HG03066 (cell line): Measurements from ENCODE around the gene EZH1.
A peak's percentile ranks its signal among the peaks of the same experiment; 100 is the strongest.

Experiments
- ATAC-seq: cut with Tn5 transposase; IDR thresholded peaks from one replicate; pipeline ENCODE4 v1.9.1; 2021; ENCODE audit warnings: low read depth; ENCODE audit not compliant: unreplicated experiment

EZH1 gene

DNA sequence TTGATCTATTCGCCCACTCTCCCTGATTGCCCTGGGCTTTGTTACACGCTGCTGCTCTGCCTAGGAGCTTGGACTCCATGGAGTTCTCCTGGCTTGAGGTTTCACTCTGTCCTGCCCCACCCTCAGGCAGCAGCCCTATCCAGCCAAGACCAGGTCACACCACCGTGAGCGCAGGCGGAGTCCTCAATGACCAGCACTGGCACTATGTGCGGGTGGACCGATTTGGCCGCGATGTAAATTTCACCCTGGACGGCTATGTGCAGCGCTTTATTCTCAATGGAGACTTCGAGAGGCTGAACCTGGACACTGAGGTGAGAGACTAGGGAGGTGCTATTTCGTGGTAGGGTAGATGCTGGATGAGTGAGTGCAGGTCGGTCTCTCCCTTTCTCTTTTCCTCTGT, 59.0 kb downstream of the EZH1 start:
- ATAC-seq: no peak

DNA sequence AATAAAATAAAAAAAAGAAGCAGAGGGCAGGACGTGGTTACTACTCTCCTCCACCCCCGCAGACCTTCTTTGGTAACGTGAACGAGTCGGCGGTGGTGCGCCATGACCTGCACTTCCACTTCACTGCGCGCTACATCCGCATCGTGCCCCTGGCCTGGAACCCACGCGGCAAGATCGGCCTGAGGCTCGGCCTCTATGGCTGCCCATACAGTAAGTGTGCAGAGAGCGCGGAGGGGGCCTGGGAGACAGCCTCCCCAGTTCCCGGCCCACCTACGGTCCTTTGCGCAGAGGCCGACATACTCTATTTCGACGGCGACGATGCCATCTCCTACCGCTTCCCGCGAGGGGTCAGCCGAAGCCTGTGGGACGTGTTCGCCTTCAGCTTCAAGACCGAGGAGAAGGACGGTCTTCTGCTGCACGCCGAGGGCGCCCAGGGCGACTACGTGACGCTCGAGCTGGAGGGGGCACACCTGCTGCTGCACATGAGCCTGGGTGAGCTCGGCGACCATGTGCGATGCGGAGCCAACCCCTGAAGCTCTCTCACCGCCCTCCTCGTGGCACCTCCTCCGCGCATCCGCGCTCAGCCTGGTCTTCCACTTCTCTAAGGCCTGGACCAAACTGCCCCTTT, 59.8 kb downstream of the EZH1 start:
- ATAC-seq: no peak

DNA sequence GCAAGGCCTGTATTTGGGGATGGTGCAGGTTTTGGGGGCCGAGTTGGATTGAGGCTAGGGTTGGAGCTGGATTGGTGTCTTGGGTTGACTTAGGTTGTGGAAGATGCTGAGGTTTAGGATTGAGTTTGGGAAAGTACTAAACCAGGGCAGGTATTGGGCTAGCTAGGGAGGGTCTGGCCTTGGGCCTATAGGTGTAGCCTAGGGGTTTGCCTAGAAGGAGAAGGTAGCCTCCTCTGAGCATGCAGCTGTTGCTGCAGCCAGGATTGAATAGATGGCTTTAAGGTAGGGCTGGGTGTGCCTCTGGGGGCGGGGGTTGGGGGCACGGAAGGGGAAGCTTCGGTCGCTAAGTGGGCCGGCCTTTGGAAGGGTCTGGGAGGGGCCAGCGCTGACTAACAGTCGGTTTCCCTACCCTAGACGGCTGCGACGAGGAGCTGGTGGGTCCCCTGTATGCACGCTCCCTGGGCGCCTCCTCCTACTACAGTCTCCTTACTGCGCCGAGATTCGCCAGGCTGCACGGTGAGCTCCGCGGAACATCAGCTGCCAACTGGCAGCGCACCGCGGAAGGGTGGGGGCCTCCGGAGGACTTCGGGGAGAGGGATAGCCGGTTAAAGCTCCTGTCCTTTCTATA, 61.3 kb downstream of the EZH1 start:
- ATAC-seq: no peak

GRCh38 chr17:42682722-42683403, 62.0 kb downstream of the EZH1 start:
- ATAC-seq: no peak

- ATAC-seq: no peak
These were observed 62.7 kb downstream of the EZH1 start, which contains the start of gene CNTNAP1 for GRCh38 chr17:42681976-42682721. TSS of gene CNTNAP1 (plus strand) at chr17:42682531. CDS start at chr17:42682830, 299 bp downstream.

GRCh38 chr17:42680331-42680808, 64.5 kb downstream of the EZH1 start:
- no peak for ATAC-seq

DNA sequence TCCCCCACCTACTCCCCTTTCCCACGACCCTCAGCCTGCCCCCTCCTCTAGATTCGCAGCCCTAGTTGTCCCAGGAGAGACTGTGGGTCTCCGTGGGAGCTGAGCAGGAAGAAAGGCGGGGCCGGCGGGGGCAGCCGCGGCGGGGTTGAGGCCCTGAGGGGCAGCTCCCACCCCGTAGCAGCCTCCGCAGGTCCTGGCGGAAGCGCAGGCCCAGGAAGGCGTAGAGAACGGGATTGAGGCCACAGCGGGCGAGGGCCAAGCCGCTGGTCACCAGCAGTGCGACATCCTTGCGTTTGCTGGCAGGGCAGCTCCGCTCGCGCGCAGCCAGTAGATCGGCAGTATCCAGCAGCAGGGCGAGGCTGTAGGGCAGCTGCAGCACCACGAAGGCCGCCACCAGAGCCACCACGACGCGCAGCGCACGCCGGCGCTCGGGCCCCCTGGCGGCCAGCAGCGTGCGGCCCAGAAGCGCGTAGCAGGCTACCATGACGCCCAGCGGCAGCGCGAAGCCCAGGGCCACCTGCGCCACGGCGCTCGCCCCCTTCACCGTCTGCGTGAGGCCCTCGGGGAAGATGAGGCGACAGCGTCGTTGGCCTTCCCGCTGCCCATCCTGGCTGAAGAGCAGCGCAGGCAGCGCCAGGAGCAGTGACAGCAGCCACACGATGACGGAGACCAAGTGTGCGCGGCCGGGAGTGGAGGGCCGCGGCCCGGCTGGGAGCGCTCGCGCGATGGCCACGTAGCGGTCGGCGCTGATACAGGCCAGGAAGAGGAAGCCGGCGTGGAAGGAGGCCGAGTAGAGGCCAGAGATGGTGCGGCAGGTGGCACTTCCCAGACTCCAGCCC, 65.1 kb downstream of the EZH1 start:
- no peak for ATAC-seq

DNA sequence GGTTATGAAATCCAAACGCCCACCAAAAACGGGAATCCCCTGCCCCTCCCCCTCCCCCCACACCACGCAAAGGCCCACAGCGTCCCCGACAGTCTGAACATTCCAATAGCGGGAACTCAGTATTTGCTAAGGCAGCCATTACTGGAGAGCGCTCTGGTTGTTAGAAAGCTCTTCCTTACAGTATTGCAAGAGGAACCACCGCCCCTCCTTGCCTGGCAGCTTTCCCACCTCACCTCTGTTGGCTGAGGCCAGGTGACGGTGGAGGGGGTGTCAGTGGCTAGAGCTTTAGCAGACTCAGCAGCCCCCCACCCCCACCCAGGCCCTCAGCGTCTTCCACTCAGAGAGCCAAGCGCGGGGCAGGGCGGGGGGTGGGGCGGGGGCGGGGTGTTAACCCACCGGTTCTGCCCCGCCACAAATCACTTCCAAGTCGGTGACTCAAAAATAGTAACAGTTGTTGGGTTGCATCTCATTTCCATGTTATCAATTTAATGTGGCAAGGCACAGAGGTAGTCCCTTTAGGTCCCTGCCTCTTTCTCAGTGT, 65.8 kb downstream of the EZH1 start:
- ATAC-seq: no peak

DNA sequence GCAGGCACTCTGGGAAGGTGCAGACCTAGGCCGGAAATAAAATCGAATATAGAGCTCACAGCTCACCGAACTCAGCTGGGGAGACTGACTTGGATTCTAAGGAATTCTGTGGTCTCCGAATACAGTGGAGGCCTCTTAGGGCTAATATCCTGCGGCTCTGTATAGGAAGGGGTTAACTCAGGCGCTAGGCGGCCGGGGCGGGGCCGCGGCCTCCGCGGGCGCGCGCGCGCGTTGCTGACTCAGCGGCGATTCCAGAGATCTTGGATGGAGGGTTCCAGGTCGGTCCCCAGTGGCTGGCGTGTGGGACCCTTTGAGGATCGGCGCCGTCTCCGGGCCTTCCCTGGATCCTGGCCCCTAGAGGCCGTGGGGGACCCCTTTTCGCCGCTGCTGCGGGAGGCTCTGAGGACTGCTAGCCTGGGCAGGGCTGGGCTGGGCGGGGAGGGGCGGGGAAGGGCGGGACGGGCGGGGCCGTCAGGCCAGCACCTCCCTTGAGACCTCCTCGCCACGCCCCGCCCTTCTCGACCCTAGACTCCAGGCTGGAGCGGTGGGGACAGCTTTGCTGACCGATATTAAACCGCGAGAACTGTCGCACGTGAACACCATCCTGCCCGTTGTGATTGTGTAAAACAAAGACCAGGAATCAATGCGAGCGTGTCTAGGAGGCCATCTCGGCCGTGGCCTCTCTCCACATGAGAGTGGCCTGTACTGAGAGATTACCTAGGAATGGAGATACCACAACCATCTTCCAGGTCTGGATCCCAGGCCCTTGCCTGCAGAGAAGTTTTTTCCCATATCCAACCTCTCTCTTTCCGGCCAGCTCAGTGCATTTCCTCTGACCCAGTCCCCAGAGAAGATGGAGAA, 66.7 kb downstream of the EZH1 start:
- no peak for ATAC-seq

DNA sequence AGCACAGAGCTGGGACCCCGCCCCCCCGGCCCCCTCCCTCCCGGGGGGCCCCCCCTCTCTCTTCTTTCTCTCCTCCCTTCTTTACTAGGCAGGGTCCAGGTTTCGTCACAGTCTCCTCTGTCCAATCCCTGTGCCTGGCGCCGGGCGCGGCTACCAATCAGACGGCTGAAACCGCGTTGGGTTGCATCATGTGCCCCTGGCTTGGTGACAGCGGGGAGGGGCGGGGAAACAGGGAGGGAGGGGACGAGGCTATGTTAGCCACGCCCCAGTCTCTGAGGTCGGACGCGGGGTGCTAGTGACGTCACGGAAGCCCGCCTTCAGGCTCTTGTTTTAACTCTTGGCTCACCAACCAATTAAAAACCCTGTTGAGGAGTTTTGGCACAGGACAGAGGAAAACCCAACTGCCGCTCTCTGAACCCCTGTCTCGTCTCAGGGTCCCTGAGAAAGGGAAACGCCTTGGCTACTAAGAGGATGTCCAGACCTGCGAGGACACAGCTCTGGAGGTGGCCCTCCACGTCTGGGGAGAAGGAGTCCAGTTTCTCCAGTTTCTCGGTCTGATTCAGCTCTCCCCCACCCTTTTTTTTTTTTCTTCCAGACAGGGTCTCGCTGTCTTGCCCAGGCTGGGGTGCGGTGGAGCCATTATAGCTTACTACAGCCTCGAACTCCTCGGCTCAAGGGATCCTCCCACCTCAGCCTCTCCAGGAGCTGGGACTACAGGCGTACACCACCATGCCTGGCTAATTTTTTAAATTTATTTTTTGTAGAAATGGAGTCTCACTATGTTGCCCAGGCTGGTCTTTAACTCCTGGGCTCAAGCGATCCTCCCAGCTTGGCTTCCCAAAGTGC, 67.6 kb downstream of the EZH1 start:
- peak; percentile 61 for ATAC-seq

- ATAC-seq: no peak
These were observed 68.3 kb downstream of the EZH1 start, which contains the start of gene PLEKHH3 for GRCh38 chr17:42676424-42677011. TSS of gene PLEKHH3 (minus strand) at chr17:42676994. CDS start at chr17:42676563, 431 bp downstream.

DNA sequence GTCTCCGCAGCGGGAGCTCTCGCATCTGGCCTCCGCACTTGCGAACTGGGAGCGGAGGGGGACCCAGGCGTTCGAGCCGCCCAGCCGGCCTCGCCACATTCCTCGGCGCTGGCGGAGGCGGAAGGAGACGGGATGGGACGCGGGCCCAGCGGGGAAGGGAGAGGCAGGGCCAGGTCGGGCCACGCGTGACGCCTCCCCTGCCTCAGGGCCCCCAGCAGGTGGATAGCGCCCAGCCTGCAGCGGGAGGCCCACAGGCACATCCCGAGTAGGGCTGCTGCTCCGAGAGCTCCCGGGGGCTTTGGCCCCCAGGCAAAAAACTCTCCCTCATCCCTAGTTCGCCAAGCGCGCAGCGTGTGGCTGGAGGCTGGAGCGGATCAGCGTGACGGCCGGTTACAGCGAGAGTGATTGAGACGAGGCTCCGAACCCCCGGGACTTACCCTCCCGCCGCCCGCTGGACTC, 68.8 kb downstream of the EZH1 start:
- ATAC-seq: no peak

GRCh38 chr17:42675348-42675964, 69.4 kb downstream of the EZH1 start:
- ATAC-seq: no peak

- no peak for ATAC-seq
These were observed 70.0 kb downstream of the EZH1 start for GRCh38 chr17:42674755-42675347.

GRCh38 chr17:42673885-42674754, 70.7 kb downstream of the EZH1 start:
- ATAC-seq: no peak
